ENCODE measurements around the gene ASPDH. TPM values are rescaled to one million over a fixed set of nuclear protein-coding genes. Genes with fewer than 3 reads are reported as not detected.

The ASPDH gene
- polyA plus RNA-seq, 3 donors: 7.0 to 13.2 (median 12.4) TPM

- DNase-seq (ENCODE audit: extremely low read depth in 1 of 11, low read depth in 9 of 11, low spot score in 4 of 11): no peak
These were observed 5.4 kb upstream of the ASPDH start for GRCh38 chr19:50519006-50519575.

- no peak for DNase-seq (ENCODE audit: extremely low read depth in 1 of 11, low read depth in 9 of 11, low spot score in 4 of 11)
These were observed 4.6 kb upstream of the ASPDH start for GRCh38 chr19:50518091-50519005.

DNA sequence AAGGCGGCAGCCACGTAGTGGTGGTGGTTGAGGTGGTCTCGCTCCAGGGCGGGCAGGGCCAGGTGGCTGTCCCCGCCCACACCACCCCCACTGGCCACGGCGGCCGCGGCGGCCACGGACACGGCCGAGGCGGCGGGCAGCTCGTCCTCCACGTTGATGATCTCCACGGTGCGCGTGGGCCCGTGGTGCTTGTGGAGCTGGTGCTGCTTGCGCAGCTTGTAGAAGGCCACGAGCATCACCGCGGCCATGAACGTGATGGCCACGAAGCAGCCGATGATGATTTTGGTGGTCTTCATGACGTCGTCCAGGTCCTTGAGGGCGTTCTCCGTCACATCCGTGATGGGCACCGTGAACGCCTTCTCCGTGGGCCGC is 4.0 kb upstream of the ASPDH start:
- no peak for DNase-seq (ENCODE audit: extremely low read depth in 1 of 11, low read depth in 9 of 11, low spot score in 4 of 11)

DNA sequence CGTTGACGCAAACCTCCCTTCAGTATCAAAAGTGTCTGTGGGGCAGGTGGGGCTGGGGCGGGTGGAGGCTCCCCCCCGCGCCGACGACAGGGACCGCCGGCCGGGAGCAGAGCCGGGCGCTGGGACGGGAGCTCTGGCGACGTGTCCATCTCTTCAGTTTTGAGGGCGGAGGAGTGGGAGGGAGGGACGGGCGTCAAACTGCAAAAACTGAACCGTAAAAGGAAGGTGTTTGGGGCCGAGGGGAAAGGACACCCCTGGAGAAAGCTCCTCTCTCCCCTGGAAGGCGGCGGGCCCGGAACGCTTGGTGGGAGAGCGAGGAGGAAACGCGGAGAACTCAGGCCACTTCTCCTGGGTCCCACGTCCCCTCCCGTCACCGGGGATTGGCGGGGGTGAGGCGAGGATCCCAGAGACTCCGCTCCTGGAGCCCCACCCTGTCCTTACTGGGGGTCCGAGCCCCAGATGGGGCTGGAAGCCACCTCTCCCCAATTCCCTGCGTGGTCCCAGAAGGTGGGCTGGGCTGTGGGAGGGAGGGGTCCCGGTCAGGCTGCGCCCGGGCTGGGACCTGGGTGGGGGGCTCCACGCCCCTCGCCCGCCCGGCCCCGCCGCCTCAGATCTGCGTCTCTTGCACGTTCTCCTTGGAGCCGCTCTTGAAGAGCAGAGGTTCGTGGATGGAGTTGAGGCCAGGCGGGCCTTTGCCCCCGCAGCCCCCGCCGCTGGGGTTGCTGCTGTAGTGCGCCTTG is 3.4 kb upstream of the ASPDH start:
- no peak for DNase-seq (ENCODE audit: extremely low read depth in 1 of 11, low read depth in 9 of 11, low spot score in 4 of 11)

DNA sequence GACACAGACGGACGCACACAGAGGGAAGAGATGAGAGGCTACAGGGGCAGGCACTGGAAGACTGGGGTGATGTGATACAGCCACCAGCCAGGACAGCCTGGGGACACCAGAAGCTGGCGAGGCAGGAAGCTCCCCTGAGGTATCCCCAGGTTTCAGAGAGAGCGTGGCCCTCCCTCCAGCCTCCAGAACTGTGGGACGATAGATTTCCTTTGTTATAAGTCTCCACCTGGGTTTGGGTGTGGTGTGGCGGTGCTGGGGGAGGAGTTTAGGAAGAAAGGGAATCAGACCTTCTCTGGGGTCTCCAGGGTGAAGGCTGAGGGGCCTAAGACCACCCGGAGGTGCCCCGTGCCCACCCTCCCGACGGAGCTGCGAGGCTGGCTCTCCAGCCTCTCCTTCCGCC is 2.7 kb upstream of the ASPDH start:
- no peak for DNase-seq (ENCODE audit: extremely low read depth in 1 of 11, low read depth in 9 of 11, low spot score in 4 of 11)

GRCh38 chr19:50515168-50515561 is 1.5 kb upstream of the ASPDH start:
- no peak for DNase-seq (ENCODE audit: extremely low read depth in 1 of 11, low read depth in 9 of 11, low spot score in 4 of 11)

- DNase-seq (ENCODE audit: extremely low read depth in 1 of 11, low read depth in 9 of 11, low spot score in 4 of 11): no peak
These were observed 844 bp upstream of the ASPDH start for GRCh38 chr19:50514346-50515167.

- no peak for DNase-seq (ENCODE audit: extremely low read depth in 1 of 11, low read depth in 9 of 11, low spot score in 4 of 11)
These were observed 541 bp downstream of the ASPDH start for GRCh38 chr19:50512999-50513745.

- no peak for DNase-seq (ENCODE audit: extremely low read depth in 1 of 11, low read depth in 9 of 11, low spot score in 4 of 11)
These were observed 1.4 kb downstream of the ASPDH start for GRCh38 chr19:50512112-50512998.

- peak; percentile 95 to 99 (median 98) for DNase-seq (ENCODE audit: extremely low read depth in 1 of 11, low read depth in 9 of 11, low spot score in 4 of 11)
These were observed 2.5 kb downstream of the ASPDH start, which contains the start of gene JOSD2 for GRCh38 chr19:50511069-50511822. Gene JOSD2, minus strand, starts transcription at chr19:50511191. Its CDS starts 760 bp downstream, at chr19:50510431.

- peak in 3 of 11 donors; percentile 65 to 80 (median 65) for DNase-seq (ENCODE audit: extremely low read depth in 1 of 11, low read depth in 9 of 11, low spot score in 4 of 11)
These were observed 3.0 kb downstream of the ASPDH start for GRCh38 chr19:50510700-50511068.

- no peak for DNase-seq (ENCODE audit: extremely low read depth in 1 of 11, low read depth in 9 of 11, low spot score in 4 of 11)
These were observed 3.5 kb downstream of the ASPDH start for GRCh38 chr19:50510121-50510670.

GRCh38 chr19:50509366-50509765 is 4.3 kb downstream of the ASPDH start:
- DNase-seq (ENCODE audit: extremely low read depth in 1 of 11, low read depth in 9 of 11, low spot score in 4 of 11): no peak

GRCh38 chr19:50508843-50509190 is 4.9 kb downstream of the ASPDH start:
- no peak for DNase-seq (ENCODE audit: extremely low read depth in 1 of 11, low read depth in 9 of 11, low spot score in 4 of 11)

GRCh38 chr19:50507376-50507775 is 6.3 kb downstream of the ASPDH start:
- no peak for DNase-seq (ENCODE audit: extremely low read depth in 1 of 11, low read depth in 9 of 11, low spot score in 4 of 11)

- DNase-seq (ENCODE audit: extremely low read depth in 1 of 11, low read depth in 9 of 11, low spot score in 4 of 11): no peak
These were observed 7.0 kb downstream of the ASPDH start for GRCh38 chr19:50506700-50507099.
